ENCODE measurements around the gene COL6A3.

- TF ChIP-seq CTCF (conservative IDR thresholded peaks at IDR 0.05; ENCODE audit: low read depth, low read length) (no peak), EZH2 (IDR thresholded peaks at IDR 0.05; ENCODE audit: low read length, unreplicated experiment) (no peak)
Observed at GRCh38 chr2:237298151-237299118, 115.5 kb downstream of the COL6A3 start.

Data from PC-3 (cell line).